HG02970 (cell line): ENCODE measurements around the gene CLDN18.

Experiments
- ATAC-seq: cut with Tn5 transposase; IDR thresholded peaks from one replicate; pipeline ENCODE4 v1.9.1; 2021; ENCODE audit warnings: mild to moderate bottlenecking, moderate library complexity, moderate number of reproducible peaks; ENCODE audit not compliant: unreplicated experiment, low FRiP score

The CLDN18 gene

GRCh38 chr3:138023754-138024153 is 13.8 kb downstream of the CLDN18 start:
- no peak for ATAC-seq

GRCh38 chr3:138025553-138025952 is 15.6 kb downstream of the CLDN18 start:
- no peak for ATAC-seq

- no peak for ATAC-seq
These were observed 17.9 kb downstream of the CLDN18 start for GRCh38 chr3:138027821-138028220.

- no peak for ATAC-seq
These were observed 20.8 kb downstream of the CLDN18 start for GRCh38 chr3:138030734-138031280.

GRCh38 chr3:138031536-138031935 is 21.6 kb downstream of the CLDN18 start:
- ATAC-seq = no peak

- ATAC-seq = no peak
These were observed 22.6 kb downstream of the CLDN18 start for GRCh38 chr3:138032567-138032966.

- no peak for ATAC-seq
These were observed 23.3 kb downstream of the CLDN18 start for GRCh38 chr3:138033202-138033691.

- ATAC-seq = no peak
These were observed 25.0 kb downstream of the CLDN18 start for GRCh38 chr3:138034918-138035317.

- no peak for ATAC-seq
These were observed 26.6 kb downstream of the CLDN18 start for GRCh38 chr3:138036572-138036971.

- no peak for ATAC-seq
These were observed 28.9 kb downstream of the CLDN18 start for GRCh38 chr3:138038725-138039462.

- ATAC-seq = no peak
These were observed 32.1 kb downstream of the CLDN18 start for GRCh38 chr3:138042043-138042442.

GRCh38 chr3:138043266-138044029 is 33.5 kb downstream of the CLDN18 start:
- ATAC-seq = no peak

GRCh38 chr3:138046085-138046484 is 36.1 kb downstream of the CLDN18 start:
- ATAC-seq = no peak

- no peak for ATAC-seq
These were observed 37.0 kb downstream of the CLDN18 start for GRCh38 chr3:138046955-138047354.

- ATAC-seq = no peak
These were observed 37.7 kb downstream of the CLDN18 start for GRCh38 chr3:138047596-138048158.

- ATAC-seq = no peak
These were observed 39.4 kb downstream of the CLDN18 start for GRCh38 chr3:138049157-138049919.

GRCh38 chr3:138051947-138052802 is 42.2 kb downstream of the CLDN18 start:
- peak; percentile 69 for ATAC-seq

- ATAC-seq = no peak
These were observed 44.1 kb downstream of the CLDN18 start for GRCh38 chr3:138054057-138054456.

- ATAC-seq = no peak
These were observed 47.4 kb downstream of the CLDN18 start for GRCh38 chr3:138057384-138057783.
